K562 (cell line): ENCODE results near the gene PATE1. TPM values are rescaled to one million over a fixed set of nuclear protein-coding genes. Genes with fewer than 3 reads are reported as not detected.

Experiments
- RBM39 ChIP-seq: fragments of 200-400 bp; formaldehyde crosslinking; optimal IDR thresholded peaks from 2 replicates; pipeline ENCODE3; 2018; ENCODE audit warnings: low read depth, low read length
- polyA plus RNA-seq, 8 experiments: library from polyadenylated mRNA; depleted of rRNA in 4 of 8; stranded (reverse) in 5 of 8; unstranded in 3 of 8; fragments of >200 nt; fragmentation: Nextera tagmentation in 2 of 8; fragmentation: Illumina TruSeq in 1 of 8; extraction: Ambion mirVana in 2 of 8; extraction: Trizol in 1 of 8; gene quantifications; 2 replicates each; pipeline versions ENCODE4 v1.2.1 to v1.2.3, GENCODE V29; 2011 to 2014; ENCODE audit warnings: inconsistent platforms in 1 of 8, missing spikeins in 1 of 8
- total RNA-seq, 7 experiments: library from RNA; depleted of rRNA in 6 of 7; stranded (reverse); fragments of >200 nt in 6 of 7; fragmentation: Illumina TruSeq in 2 of 7; extraction: Trizol in 2 of 7; gene quantifications; 2 replicates each; pipeline versions ENCODE4 v1.2.1 to v1.2.3, GENCODE V29; 2011 to 2021; ENCODE audit warnings: low replicate concordance in 1 of 7
- TF ChIP-seq, protein P1 (sequence below), 2 experiments: fragments of 450-650 bp; IDR thresholded peaks; 2 replicates each; pipeline ENCODE4 v1.6.1; 2016; ENCODE audit warnings: mild to moderate bottlenecking in 2 of 2, borderline replicate concordance in 1 of 2, low read depth in 1 of 2, moderate library complexity in 1 of 2

PATE1 gene
- total and polyA plus RNA-seq, 9 of the 15 experiments (the other 6 are each of a cell fraction or from before 2014, with no cell fraction given), result not detected

DNA sequence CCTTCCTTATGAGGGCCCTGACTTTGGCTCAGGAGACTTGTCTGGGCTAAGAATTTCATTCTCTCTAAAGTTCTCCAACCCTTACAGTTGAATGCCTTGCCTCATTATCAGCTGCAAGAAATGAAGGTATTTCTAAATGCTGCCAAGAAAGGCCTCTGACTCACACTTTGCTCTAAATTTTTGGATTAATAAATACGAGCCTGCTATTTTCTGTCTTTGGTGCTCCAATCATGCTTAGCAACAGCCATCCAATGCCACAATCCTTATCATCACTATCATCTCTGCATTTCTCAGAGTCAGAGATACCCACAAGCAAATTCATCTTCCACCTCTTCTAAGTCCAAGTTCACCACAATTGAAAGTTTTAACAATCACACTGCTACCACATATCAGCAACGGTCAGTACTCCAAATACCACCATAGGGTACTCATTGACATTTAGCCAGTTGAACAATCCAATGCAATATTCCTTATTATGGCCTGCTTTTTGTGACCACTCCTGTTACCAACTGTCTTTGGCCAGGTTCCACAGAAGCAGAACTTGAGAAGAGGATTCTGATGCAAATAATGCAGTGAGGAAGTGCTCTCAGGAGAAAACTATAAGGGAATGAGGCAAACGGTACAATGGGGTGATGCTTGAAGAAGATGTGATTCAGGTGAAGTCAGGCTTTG, 26.9 kb downstream of the PATE1 start (continued):
- TF ChIP-seq, protein P1, sequence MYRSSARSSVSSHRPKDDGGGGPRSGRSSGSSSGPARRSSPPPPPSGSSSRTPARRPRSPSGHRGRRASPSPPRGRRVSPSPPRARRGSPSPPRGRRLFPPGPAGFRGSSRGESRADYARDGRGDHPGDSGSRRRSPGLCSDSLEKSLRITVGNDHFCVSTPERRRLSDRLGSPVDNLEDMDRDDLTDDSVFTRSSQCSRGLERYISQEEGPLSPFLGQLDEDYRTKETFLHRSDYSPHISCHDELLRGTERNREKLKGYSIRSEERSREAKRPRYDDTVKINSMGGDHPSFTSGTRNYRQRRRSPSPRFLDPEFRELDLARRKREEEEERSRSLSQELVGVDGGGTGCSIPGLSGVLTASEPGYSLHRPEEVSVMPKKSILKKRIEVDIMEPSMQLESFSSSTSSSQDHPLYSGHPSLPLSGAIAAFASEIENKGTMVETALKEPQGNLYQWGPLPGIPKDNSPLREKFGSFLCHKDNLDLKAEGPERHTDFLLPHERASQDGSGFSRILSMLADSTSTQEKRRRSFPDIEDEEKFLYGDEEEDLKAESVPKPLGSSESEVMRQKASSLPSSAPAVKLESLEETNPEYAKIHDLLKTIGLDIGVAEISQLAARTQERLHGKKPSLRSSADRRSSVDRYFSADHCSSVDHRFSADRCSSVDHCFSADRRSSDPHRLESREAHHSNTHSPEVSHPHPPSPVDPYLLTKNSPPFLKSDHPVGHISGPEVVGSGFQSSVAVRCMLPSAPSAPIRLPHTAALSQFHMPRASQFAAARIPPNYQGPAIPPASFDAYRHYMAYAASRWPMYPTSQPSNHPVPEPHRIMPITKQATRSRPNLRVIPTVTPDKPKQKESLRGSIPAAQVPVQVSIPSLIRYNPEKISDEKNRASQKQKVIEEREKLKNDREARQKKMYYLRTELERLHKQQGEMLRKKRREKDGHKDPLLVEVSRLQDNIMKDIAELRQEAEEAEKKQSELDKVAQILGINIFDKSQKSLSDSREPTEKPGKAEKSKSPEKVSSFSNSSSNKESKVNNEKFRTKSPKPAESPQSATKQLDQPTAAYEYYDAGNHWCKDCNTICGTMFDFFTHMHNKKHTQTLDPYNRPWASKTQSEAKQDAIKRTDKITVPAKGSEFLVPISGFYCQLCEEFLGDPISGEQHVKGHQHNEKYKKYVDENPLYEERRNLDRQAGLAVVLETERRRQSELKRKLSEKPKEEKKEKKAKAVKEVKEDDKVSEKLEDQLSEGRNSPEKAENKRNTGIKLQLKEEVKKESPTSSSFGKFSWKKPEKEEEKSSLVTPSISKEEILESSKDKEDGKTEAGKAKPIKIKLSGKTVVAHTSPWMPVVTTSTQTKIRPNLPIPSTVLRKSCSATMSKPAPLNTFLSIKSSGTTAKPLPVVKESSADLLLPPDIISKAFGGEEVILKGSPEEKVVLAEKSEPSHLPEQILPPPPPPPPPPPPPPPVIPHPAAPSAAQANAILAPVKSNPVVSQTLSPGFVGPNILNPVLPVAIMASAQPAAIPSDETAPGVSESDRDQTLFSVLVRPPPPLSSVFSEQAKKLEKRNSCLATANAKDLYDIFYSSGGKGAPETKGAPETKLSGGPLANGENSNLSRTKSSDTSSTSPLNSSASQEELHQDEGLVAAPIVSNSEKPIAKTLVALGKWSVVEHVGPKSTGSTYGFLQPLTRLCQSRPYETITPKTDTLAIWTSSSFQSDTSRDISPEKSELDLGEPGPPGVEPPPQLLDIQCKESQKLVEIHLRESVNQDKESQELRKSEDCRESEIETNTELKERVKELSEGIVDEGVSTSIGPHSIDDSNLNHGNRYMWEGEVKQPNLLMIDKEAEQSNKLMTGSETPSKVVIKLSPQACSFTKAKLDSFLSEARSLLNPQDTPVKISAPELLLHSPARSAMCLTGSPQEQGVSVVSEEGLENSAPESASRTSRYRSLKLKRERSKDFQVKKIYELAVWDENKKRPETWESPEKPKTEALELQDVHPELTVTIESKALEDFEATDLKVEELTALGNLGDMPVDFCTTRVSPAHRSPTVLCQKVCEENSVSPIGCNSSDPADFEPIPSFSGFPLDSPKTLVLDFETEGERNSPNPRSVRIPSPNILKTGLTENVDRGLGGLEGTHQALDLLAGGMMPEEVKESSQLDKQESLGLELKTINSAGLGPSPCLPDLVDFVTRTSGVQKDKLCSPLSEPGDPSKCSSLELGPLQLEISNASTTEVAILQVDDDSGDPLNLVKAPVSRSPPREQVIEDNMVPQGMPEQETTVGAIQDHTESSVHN (IDR thresholded peaks at IDR 0.05; ENCODE audit: borderline replicate concordance in 1 of 2, low read depth in 1 of 2), result no peak
- TF ChIP-seq RBM39, result no peak
- TF ChIP-seq, all 486 proteins: peak for 0
